Measurements from ENCODE around the gene SERTAD2. TPM values are rescaled to one million over a fixed set of nuclear protein-coding genes. Genes with fewer than 3 reads are reported as not detected.

SERTAD2 gene
- total and polyA plus RNA-seq, 2 of the 4 experiments (the other 2 are of a cell fraction), result 5.0 to 11.0 TPM

DNA sequence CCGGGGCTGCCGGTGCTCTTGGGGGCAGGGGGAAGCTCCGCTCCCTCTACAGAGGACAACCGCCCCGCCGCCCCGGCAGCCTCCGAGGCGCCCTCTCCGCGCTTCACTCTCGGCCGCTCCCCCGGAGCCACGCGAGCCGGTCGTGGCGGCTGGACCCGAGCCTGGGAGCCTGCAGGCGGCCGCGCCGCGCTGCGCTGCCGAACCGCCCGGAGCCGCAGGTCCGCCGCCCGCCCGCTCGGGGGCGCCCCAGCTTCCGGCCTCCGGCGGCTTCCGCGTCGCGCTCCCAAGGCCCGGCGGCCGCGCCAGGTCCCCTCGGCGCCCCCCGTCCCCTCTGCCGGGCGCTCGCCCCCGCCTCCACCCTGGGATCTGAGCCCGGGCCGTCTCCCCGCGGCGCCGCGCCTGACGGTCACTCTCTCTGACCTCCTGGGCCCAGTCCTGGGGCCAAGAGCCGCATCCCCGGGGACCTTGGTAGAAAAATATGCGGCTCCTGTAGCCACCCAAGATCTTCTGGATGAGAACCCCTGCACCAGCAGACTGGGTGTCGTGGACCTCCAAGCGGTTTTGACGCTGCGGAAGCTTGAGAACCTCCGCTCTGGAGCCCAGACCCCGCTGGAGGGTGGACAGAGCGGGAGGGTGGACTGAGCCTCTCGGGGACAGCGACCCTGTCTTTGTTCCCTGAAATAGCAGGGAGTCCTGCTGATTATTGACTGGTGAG lies 44.3 kb downstream of the SERTAD2 start:
- H3K27me3 ChIP-seq (ENCODE audit: control insufficient read depth, insufficient read depth, low read length), result peaks cover 66% of the 10 kb centered on the region
- no peak overlapping the region for H3K4ac ChIP-seq (ENCODE audit: low read depth, low read length)
- H3K4me2 ChIP-seq (ENCODE audit: low read depth, low read length), result no peak overlapping the region
- no peak overlapping the region for H2BK20ac ChIP-seq (ENCODE audit: low read depth, low read length)
- H2BK15ac ChIP-seq (ENCODE audit: low read depth, low read length), result no peak overlapping the region
- H3K9ac ChIP-seq (ENCODE audit: low read depth, low read length), result no peak overlapping the region
- peak; percentile 91 for ATAC-seq (ENCODE audit: low read depth)
- no peaks in the 10 kb centered on the region for H4K20me1 ChIP-seq (ENCODE audit: insufficient read depth, low read length)
- no TSS peak for BruUV-seq (replicated peaks)
- 30% methylated on average over 23 of the region's 74 CpGs; no CpG with 5 or more reads in 1 of the 2 experiments for WGBS, 2 experiments (ENCODE audit: extremely low coverage in 2 of 2, insufficient read length in 1 of 2)
- H3K56ac ChIP-seq (ENCODE audit: extremely low read depth, insufficient read depth, low read length), result no peak overlapping the region
- peaks cover under 1% of the 10 kb centered on the region for H3K9me3 ChIP-seq (ENCODE audit: control insufficient read depth, insufficient read depth, low read length)
- in situ Hi-C loops (cut with MboI; ENCODE audit: low sequenced_read_pairs) (no loop called here), dilution Hi-C loops (cut with HindIII; ENCODE audit: low sequenced_read_pairs, unreplicated experiment) (no loop called here), intact Hi-C loops (cut with micrococcal nuclease) (no loop called here)
- H2AK5ac ChIP-seq (ENCODE audit: low read depth, low read length), result no peak overlapping the region
- no peaks in the 10 kb centered on the region for H3K9me1 ChIP-seq (ENCODE audit: insufficient read depth, low read length)
- H3K4me3 ChIP-seq (ENCODE audit: insufficient read depth, low read depth, low read length), result peak overlapping the region; percentile 15; the same call in 1 of the 2 replicates
- H3K4me1 ChIP-seq (ENCODE audit: control insufficient read depth, insufficient read depth, low read length), result peaks cover 1% of the 10 kb centered on the region; the same call in 1 of the 2 replicates
- POLR2A ChIA-PET (ENCODE audit: unreplicated experiment), result interaction anchor here (0.5 kb wide), 1 partner anchor 37 kb away, joined by 3 read pairs; no protein-coding TSS in a partner anchor
- peak; percentile 17 for DNase-seq
- no peak overlapping the region; the same call in 1 of the 2 replicates for H4K5ac ChIP-seq (ENCODE audit: low read depth, low read length)
- no peak overlapping the region for H3K14ac ChIP-seq (replicated peaks; ENCODE audit: low read depth, low read length)
- no peak overlapping the region for H4K91ac ChIP-seq (ENCODE audit: insufficient read depth, low read depth, low read length)
- H3K79me1 ChIP-seq (ENCODE audit: low read depth in 1 of 2, low read length in 2 of 2), result no peaks in the 10 kb centered on the region
- no peak overlapping the region for H3K27ac ChIP-seq (ENCODE audit: insufficient read depth, low read length)
- peak overlapping the region; percentile 86 for H2AFZ ChIP-seq (replicated peaks; ENCODE audit: low read length, poor library complexity)
- H2BK5ac ChIP-seq (ENCODE audit: low read depth, low read length, poor library complexity, severe bottlenecking), result no peak overlapping the region
- CTCF ChIA-PET, result interaction anchor here (2.5 kb wide), 1 partner anchor 22 kb away, joined by 6 read pairs; no protein-coding TSS in a partner anchor
- TF ChIP-seq CTCF (conservative IDR thresholded peaks at IDR 0.05; ENCODE audit: low read depth, low read length) (peak; percentile 45), RAD21 (IDR thresholded peaks at IDR 0.05; ENCODE audit: low read length) (peak; percentile 22; the same call in 1 of the 2 replicates), SMC3 (IDR thresholded peaks at IDR 0.05; ENCODE audit: low read depth, low read length) (no peak)
- no peak overlapping the region for H3K18ac ChIP-seq (ENCODE audit: low read depth, low read length)
- H3K36me3 ChIP-seq (ENCODE audit: control insufficient read depth, insufficient read depth, low read length), result no peaks in the 10 kb centered on the region
- no peak overlapping the region for H3K23ac ChIP-seq (ENCODE audit: low read depth, low read length)
- no peak overlapping the region for H4K8ac ChIP-seq (ENCODE audit: low read depth in 2 of 2, low read length in 2 of 2)
- no peak overlapping the region for H2AK9ac ChIP-seq (replicated peaks; ENCODE audit: low read depth, low read length, poor library complexity)
- no peak overlapping the region for H2BK120ac ChIP-seq (ENCODE audit: low read depth, low read length)
